ENCODE data around the gene ATP9B. TPM values are rescaled to one million over a fixed set of nuclear protein-coding genes. Genes with fewer than 3 reads are reported as not detected.
"Not testable (repeated sequence)": the region's sequence is repeated elsewhere in the genome, so short reads cannot be mapped to it uniquely, and the experiment has no call there.

The ATP9B gene
- total RNA-seq, 1 donor from 2014 or later, result 69.1 TPM

DNA sequence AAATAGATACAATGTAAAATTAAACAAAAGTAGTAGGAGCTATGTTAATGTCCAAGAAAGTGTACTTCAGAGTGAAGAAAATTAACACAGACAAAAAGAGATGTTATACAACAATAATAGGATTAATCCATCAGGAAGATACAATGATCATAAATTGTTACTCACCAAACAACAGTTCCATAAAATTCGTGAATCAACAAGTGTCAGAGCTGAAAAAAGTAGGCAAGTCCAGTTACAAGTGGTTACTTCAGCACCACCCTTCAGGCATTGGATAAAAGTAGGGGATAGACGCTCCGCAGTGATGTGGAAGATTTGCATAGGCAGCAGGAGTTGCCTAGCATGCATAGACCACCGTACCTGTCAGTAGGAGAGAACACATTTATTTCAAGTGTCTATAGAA, 77.8 kb downstream of the ATP9B start:
- no peak for DNase-seq

DNA sequence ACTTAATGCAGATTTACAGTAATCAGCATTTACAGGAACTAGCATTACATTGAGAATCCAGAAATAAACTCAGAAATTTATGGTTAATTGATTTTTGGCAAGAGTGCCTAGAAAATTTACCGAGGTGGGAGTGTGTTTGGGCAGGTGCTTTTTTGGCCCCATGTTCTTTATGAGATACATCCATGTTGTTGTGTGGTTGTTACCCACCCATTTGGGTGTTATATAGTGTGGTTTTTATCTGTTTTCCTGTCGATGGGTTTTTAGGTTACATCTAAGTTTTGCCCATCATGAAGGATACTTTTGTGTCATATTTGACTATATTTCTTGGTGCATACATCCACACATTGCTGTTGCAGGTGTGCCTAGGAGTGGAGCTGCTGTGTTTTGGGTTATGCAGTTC, 82.0 kb downstream of the ATP9B start:
- DNase-seq, result no peak

DNA sequence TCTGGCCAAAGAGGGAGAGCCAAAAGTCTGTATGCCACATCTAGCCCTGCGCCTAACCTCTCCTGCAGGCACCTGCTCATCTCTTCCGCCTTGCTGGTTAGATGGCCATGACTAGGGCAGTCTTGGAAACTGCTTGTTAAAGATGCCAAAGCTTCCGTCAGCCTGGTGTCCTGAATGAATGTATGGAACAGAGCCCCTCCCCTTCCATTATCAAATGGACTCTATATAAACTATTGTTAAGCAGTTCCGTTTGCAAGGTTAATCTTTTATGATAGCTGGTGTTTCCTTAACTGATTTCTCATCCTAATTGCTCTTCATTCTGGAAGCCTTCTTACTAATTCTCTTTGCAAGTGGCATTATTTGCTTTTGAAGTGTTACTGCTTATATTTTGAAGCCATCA, 87.1 kb downstream of the ATP9B start:
- no peak for DNase-seq

DNA sequence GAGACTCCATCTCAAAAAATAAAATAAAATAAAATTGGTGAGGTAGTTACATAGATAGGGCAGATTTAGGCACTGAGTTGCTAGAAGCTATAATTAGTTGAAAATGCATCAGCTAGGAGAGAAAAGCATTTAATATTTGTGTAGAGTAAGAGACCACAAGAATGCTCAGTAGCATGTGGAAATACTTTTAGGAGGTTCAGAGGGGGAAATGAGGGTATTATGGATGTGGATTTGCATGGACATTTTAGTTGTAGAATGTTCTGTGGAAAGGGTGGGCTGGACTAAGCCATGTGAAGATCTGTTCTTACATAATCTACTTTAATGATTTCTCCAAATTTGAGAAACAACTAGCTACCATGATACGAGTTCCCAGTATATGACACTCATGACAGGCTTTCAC, 95.5 kb downstream of the ATP9B start:
- DNase-seq, result no peak

DNA sequence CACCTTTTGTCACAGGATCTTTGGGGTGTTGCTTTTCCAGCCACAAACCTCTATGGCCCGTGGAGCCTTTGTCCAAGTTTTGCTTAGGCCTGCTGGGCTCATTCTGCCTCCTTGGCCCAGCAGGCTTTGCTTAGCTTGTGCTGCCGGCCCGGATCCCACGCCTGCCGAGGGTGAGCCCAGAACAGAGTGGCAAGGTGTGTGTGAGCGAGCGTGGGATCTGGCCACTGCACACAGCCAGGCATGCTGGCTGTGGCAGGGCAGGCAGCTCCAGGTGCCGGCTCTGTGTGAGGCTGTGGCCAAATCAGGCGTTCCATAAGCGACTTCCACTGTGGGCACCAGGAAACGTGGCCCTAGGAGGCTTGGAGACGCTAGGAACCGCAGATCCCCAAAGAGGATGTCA, 97.5 kb downstream of the ATP9B start:
- DNase-seq, result no peak

DNA sequence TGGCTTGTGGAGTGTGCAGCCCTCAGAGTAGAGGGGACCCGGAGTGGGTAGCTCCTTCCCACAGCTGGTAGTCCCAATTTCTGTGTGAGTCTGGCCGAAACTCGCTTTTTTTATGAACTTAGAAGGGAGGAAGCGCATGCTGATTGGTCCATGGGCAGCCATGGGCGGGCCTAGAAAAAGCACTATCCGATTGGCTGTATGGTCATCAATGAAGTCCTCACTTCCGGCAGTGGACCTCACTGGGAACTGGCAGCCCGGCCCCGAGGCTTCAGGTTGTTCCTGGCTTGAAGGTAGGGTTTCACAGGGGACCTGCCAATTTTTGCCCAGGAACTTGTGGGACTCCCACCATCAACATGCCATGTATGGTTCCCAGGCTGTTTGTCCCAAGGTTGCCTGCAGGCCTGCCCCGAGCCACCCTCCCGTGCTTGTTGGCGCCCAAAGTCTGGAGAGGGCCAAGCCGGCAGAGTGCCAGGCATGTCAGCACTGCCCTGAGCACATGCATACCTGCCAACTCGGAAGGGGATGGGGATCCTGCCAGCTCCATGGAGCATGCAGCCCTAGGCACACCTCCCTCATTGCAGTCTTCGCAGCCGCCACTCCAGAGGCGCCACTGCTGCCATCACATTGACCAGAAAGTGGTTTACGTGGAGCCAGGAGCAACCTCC, 98.5 kb downstream of the ATP9B start:
- no peak for DNase-seq

DNA sequence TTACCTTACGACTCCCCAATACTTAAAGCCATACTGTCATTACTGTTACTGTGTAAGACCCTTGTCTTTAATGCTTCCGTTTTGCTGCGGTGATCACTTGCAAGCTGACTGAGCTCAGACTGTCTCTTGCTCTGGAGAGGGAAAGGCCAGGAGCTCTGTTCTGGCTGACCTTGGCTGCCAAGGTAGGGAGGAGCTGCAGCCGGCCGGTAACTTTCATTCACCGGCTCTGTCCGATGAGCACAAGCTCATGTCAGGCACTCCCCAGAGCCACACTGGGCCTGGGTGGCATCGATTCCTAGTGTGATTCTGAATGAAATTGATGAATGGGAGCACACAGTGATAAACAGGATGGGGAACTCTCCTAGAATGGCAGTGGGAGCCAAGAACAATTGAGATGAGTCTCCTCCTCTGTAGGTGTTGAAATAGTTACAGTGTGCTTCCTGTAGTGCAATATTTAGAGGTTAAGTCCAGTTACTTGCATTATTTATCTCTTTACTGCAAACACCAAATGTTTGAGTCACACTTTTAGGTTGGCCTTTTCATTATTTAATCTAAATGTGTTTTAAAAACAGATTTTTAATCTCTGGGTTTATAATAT, 100.9 kb downstream of the ATP9B start:
- DNase-seq, result no peak

DNA sequence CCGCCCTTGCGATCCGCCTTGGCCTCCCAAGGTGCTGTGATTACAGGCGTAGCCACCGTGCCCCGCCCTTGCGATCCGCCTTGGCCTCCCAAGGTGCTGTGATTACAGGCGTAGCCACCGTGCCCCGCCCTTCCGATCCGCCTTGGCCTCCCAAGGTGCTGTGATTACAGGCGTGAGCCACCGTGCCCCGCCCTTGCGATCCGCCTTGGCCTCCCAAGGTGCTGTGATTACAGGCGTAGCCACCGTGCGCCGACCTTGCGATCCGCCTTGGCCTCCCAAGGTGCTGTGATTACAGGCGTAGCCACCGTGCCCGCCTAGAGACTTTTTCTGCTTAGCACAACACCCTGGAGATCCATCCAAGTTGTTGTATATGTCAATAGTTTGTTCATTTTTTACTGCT, 103.1 kb downstream of the ATP9B start:
- DNase-seq, result not testable (repeated sequence)

DNA sequence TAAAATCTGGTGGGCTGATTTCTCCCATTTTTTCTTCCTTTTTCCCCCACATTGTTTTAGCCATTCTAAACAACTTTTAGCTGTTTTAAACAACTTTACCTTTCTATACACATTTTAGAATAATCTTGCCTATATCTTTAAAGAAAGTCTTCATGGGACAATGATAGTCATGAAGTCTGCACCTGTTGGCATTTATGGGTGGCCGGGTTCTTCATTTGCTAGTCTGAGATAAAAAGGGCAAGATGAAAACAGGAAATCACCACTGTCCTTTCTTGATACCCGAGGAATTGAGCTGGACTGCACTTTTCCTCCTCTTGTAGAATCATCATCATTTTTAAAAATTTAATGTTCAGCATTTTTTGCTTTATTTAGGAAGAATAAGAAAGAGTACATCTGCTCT, 104.5 kb downstream of the ATP9B start:
- DNase-seq, result no peak

DNA sequence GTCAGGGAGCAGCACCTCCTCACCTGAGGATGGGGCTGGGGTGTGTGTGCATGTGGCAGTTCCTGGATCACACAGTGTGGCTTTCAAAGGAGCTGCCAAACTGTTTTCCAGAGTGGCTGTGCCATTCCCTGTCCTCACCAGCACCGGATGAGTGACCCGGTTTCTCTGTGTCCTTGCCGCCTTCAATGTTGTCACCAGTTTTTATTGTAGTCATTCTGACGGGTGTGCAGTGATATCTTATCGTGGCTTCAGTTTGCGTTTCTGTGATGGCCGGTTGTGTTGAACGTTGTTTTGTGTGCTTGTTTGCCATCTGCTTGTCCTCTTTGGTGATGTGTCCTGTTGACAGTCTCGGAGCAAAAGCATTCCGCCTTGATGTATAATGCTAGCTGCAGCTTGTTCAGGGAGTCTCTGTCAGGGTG, 108.9 kb downstream of the ATP9B start:
- DNase-seq, result no peak

DNA sequence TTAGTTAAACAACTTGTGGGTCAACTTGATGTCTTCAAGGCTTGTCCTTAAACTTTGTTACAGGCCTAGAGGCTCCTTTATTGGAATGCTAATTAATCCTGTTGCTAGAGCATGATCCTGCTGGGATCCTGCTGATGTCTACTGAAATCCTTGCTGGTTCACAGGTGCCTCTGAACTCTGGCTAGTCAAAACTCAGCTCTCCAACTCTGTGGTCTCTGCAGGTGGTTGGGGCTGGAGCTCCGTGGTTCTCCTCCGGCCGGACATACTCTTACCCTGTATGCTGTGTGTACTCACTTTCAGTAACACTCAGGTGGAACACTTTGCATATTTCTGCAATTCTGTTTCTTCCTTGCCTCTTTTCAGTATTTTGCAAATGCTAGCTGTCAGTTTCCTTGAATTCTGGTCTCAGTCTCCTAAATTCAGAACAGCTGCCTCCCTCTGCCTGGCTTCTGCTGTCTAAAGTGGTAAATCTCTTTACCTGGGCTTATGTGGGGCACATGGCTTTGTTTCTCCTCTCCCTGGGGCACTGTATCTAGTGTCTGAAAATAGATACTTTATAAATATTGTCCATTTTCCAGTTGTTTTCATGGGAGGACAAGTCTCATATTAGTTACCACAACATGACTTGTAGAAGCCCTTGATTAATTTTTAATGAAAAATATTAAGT, 113.0 kb downstream of the ATP9B start:
- DNase-seq, result no peak

DNA sequence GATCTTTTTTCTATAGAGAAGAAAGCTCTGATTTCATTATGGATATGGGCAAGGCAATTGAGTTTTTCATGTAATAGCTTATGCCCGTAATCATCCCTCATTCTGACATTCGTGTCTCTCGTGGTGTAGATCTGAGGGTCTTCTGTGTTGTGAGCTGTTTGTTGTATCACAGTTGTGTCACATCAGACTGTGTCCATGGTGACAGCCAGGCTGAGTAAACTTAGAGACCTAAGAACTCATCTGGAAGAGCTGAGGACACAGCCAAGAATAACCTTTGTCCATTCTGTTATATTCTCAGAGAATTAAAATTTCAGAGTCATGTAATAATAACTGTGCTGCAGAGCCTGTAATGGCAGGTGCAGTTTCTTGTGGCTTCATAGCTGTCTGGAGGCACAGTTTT, 116.5 kb downstream of the ATP9B start:
- DNase-seq, result no peak

DNA sequence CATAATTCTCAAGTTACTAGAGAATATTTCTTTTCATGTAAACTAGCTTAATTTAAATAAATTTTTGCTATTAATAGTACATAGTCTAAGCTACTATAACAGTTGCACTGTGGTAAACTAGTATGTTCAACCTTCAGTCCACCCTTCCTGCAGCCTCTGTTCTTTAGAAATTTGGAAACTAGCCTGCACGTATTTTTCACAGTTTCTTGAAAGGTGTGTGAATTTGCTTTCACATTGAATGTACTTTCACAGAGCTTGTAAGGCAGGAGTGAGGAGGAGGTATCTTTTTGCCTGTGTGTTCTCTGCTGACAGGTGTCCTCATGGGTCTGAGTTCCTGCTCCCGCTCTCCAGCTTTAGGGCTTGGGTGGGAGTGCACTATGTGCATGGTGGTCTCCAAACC, 117.5 kb downstream of the ATP9B start:
- DNase-seq, result no peak

DNA sequence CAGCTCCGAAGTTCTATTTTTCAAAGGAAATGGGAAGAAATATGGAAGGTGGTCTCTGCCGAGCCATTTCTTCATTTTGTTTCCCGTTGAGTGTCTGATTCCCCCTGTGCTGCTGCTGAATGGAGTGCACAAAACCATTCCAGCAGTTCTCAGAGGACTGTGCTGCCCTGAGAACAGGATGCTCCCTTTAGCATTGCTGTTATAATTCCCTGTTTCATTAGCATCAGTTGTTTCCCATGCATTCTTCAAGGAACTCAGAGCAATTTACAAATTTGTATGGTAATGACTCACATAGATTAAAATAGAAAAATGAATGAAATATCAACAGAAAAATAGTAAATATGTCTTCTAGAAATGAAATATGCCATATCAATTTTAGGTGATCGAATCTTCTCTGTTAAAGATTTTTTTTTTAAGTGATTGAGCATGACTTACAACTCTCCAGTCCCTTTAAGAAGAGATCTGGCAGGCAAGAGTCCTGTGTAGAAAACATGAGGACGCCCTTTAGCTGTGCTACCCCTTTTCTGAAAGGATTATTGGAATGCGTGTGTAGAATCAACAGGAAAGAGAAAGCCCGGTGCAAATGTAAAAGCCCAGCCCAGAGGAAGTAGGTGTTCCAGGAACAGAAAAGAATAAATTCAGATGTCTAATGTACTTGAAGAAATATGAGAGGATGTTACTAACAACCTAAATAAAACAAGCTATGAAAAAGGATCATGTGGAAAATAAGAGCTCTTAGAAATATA, 118.5 kb downstream of the ATP9B start:
- no peak for DNase-seq

DNA sequence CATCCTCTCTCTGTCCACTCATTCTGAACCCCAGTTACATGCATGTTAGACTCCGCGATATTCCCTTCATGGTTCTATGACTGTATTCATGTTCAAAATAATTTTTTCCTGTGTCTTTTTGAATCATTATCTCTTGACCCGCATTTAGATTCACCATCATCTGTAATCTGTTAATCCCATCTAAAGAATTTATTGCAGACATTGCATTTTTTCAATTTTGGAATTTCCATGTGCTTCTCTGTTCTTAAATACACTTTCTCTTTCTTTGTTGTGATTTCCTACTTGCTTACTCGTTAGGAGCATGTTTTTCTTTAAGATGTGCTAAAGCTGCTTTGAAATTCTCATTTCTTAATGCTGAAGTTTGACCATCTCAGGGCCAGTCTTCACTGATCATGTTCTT, 122.2 kb downstream of the ATP9B start:
- DNase-seq, result no peak

DNA sequence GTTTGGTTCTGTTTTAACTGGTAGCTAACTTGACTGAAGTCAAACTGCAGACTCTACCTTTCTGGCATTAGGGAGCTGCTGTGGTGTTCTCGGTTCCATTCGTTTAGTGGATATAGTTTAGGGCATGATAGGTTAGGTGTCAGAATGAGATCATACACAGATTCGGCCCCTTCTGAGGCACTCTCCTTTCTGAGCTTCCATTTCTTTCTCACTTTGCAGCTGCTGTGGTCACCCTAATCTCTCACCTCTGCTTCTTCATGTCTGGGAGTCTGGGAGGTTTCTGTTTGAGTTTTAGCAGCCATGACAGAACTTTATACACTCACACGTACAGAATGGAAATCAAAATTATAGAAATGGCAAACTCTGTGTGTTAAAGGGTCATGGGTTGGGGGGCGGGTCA, 122.8 kb downstream of the ATP9B start:
- no peak for DNase-seq

DNA sequence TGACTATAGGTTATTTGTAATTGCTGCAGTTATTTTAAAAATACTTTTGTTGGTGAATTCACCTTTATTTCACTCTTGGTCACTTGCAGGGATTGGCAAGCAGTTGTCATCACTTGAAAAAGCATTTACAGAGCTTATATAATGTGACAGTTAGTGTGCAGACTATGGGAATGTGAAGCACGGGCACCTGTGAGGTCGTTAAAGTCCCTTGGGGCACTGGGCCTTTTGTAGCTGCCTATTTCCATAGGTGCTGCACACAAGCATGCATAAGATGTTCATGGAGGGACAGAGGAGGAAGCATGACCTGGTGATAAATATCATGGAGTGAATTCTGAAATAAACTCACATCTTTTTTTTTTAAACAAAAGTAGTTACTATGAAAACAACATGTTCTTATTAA, 124.6 kb downstream of the ATP9B start:
- no peak for DNase-seq

DNA sequence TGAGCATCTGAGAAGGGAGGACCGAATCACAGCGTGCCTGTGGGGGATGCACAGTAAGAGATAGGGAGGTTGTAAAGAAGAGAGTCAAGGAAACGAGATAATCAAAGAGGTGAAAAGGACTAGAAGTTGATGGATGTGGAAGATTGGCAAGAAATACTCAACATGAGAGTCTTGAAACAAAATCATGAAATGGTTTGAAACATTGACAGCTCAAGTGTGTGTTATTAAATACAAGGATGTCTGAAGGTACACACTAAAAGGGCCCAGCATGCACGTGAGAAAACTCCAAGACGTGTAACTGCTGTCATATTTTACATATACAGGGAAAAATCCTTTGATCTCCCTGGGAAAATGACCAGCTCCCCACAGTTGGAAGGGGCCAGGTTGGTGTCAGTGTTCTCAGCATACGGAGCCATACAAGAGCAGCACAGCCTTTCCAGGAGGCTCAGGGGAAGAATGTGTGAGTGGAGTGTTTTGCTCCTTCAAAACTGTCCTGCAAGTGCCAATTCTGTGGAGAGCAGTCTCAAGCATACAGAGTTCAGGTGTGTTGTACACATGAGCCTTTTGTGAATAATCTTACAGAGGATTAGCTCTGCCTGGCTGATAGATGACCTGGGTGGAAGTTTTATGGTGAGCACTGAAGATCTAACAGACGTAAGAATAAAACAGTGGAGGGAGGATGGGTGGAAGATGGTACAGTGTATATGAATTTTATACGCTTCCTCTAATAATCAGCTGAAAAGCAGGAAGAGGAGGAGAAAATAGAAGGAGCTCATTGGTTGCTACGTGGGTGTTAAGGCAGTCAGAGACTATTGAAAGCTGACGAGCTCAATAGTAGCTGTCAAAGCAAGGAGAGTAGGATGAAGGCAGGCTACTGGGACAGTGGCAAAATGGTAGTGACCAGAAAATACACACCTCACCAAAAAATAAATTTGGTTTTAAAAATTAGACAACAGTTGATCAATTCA, 126.8 kb downstream of the ATP9B start:
- no peak for DNase-seq

DNA sequence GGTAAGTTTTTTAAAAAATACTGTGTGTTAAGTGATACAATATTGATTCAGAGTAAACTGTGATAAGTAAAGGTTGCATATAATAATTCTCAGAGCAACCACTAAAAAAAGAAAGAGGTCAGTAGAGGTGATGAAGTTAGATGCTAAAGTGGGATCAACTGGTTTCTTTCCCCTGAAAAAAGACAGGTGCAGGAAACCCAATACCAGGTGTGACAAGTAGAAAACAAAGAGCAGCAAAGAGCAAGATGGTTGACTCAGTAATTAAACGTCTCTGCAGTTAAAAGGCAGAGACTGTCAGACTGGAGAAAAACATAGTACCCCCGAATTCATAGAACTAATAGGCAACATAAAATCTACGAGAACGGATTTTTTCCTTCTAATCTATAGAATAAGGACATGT, 128.3 kb downstream of the ATP9B start:
- no peak for DNase-seq

DNA sequence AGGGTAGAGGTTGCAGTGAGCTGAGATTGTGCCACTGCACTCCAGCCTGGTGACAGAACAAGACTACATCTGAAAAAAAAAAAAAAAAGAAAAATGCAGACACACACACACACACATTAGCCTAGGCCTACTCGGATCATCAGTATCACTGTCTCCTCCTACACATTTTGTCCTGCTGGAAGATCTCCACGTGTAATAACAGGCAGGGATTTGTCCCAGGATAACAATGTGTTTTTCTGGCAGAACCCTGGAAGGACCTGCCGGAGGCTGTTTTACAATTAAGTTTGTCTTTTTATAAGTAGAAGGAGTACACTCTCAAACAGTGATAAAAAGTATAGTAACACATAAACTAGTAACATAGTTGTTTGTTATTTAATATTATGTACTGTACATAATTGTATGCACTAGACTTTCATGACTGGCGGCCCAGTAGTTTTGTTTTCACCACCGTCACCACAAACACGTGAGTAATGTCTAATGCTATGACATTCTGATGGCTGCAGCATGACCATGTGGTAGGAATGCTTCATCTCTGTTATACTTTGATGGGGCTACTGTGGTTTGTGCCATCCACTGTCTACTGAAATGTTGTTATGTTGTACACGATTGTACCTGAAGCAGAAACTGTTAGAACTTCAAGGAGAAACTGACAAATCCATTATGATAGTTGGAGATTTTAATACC, 130.6 kb downstream of the ATP9B start:
- no peak for DNase-seq

DNA sequence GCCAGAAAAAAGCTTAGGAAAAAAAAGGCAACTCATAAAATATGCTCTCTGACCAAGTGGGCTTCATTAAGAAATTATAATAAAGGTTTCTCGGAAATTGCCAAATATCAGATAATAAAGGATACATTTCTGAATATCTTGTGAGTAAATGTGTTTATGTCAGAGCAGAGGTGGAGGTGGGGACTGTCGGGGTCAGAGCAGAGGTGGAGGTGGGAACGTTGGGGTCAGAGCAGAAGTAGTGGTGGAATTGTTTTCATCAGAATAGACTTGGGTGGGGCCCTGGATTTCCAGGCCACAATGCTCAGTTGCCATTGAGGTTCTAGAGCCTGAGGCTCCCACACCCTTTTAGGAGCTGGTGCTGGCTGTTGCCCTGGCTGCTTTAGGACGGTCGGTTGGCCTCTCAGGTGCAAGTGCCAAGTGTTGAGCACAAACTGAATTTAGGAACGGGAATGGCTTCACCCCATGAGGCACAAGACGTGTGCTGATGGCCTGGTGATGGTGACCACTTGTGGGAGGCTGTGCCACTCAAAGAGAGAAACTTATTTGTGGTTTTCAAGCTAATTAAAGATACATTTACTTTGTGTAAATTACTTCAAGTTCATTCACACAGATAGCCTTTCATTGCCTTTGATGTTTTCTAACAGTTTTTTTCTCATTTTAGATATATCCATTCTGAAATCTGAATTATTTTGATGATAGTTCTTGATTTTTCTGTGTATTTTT, 131.5 kb downstream of the ATP9B start:
- no peak for DNase-seq

All from occipital lobe (tissue), 2 donors.